A549 (cell line): ENCODE measurements around the gene MLX. TPM values are rescaled to one million over a fixed set of nuclear protein-coding genes. Genes with fewer than 3 reads are reported as not detected.

ENCODE experiments used
- ATAC-seq, 2 experiments: fragments of 200-7000 bp in 1 of 2; fragments of >200 bp in 1 of 2; cut with Nextera tagmentation in 1 of 2; cut with Tn5 transposase in 1 of 2; 3 replicates each; pipeline versions ENCODE4 v1.8.0 to v1.9.1; 2018 to 2020; ENCODE audit warnings: mild to moderate bottlenecking in 1 of 2, moderate library complexity in 1 of 2
- CTCF ChIA-PET: fragments of 300-600 bp; sonication (Branson Sonifier 250); formaldehyde crosslinking; extraction: SDS; loops from one replicate; lab custom pipeline; 2021; ENCODE audit warnings: antibody characterized with exemption, inconsistent platforms; lab: Yijun Ruan, JAX
- POLR2A ChIA-PET: fragments of 350-600 bp; formaldehyde crosslinking; extraction: SDS; loops from one replicate; lab custom pipeline; 2021; ENCODE audit warnings: antibody characterized with exemption, inconsistent platforms; lab: Yijun Ruan, JAX
- DNase-seq, 2 experiments: peaks; one replicate each; pipeline versions ENCODE4 v3.0.0 to v3.0.0-alpha.2; 2011 to 2016; ENCODE audit warnings: low read depth in 1 of 2, low spot score in 1 of 2
- FAIRE-seq: peaks from 2 replicates; lab custom pipeline; 2011; peaks lifted over from hg19 to GRCh38; lab: Jason Lieb, UNC
- H3K27ac ChIP-seq, 2 experiments: fragments of >200 bp; sonication (Bioruptor Twin); formaldehyde crosslinking; 3 replicates each; pipeline ENCODE4 v1.5.1; 2016 to 2017
- H3K4me1 ChIP-seq: fragments of >200 bp; sonication (Bioruptor Twin); formaldehyde crosslinking; 3 replicates; pipeline ENCODE4 v1.6.1; 2016
- H3K4me2 ChIP-seq: fragments of >200 bp; sonication (Bioruptor Twin); formaldehyde crosslinking; 3 replicates; pipeline ENCODE4 v1.6.1; 2016
- H3K4me3 ChIP-seq: fragments of >200 bp; sonication (Bioruptor Twin); formaldehyde crosslinking; 3 replicates; pipeline ENCODE4 v1.5.1; 2016
- H3K9me3 ChIP-seq: fragments of >200 bp; sonication (Bioruptor Twin); formaldehyde crosslinking; 3 replicates; pipeline ENCODE4 v1.6.1; 2016
- CBX2 ChIP-seq: fragments of 200-600 bp; sonication (generic); IDR thresholded peaks from 2 replicates; pipeline ENCODE4 v1.6.1; 2016; ENCODE audit warnings: low read depth, mild to moderate bottlenecking, borderline replicate concordance
- CBX8 ChIP-seq: fragments of 200-600 bp; sonication (generic); IDR thresholded peaks from 2 replicates; pipeline ENCODE4 v1.6.1; 2016
- CEBPB ChIP-seq, 2 experiments: fragments of >200 bp in 1 of 2; sonication (Bioruptor Twin) in 1 of 2; formaldehyde crosslinking in 1 of 2; IDR thresholded peaks; 2 replicates each; pipeline ENCODE4 v1.6.1; 2012 to 2016
- CHD2 ChIP-seq: fragments of 150-350 bp; IDR thresholded peaks from 2 replicates; pipeline ENCODE4 v1.6.1; 2014; ENCODE audit warnings: low read length; ENCODE audit not compliant: partially characterized antibody
- CHD4 ChIP-seq: fragments of 200-600 bp; sonication (generic); IDR thresholded peaks from 2 replicates; pipeline ENCODE4 v1.6.1; 2016; ENCODE audit warnings: antibody characterized with exemption, mild to moderate bottlenecking, borderline replicate concordance
- CTCF ChIP-seq: fragments of >200 bp; sonication (Bioruptor Twin); formaldehyde crosslinking; IDR thresholded peaks from 3 replicates; pipeline ENCODE4 v1.5.1; 2016
- ELK1 ChIP-seq: fragments of 150-350 bp; IDR thresholded peaks from 2 replicates; pipeline ENCODE4 v1.6.1; 2014; ENCODE audit warnings: low read depth, mild to moderate bottlenecking, low read length
- GATA3 ChIP-seq: IDR thresholded peaks from 2 replicates; pipeline ENCODE4 v1.6.1; 2012; ENCODE audit warnings: borderline replicate concordance
- HDAC2 ChIP-seq: fragments of 200-600 bp; sonication (generic); IDR thresholded peaks from 2 replicates; pipeline ENCODE4 v1.6.1; 2016
- HES2 ChIP-seq: fragments of >200 bp; sonication (Bioruptor Twin); formaldehyde crosslinking; IDR thresholded peaks from 2 replicates; pipeline ENCODE4 v1.6.1; 2016
- HEYL ChIP-seq: fragments of 250-450 bp; sonication (Bioruptor Pico); IDR thresholded peaks from 2 replicates; pipeline ENCODE4 v1.8.0; 2021; ENCODE audit warnings: mild to moderate bottlenecking, moderate library complexity
- HOXB13 ChIP-seq: fragments of 250-450 bp; sonication (Bioruptor Pico); IDR thresholded peaks from 2 replicates; pipeline ENCODE4 v1.5.0; 2020; ENCODE audit warnings: low read depth, mild to moderate bottlenecking, moderate library complexity
- JUN ChIP-seq, 2 experiments: fragments of >200 bp; sonication (Bioruptor Twin); formaldehyde crosslinking; IDR thresholded peaks; 2 replicates in 1 of 2; 3 replicates in 1 of 2; pipeline ENCODE4 v1.6.1; 2016 to 2017
- JUNB ChIP-seq: fragments of >200 bp; sonication (Bioruptor Twin); formaldehyde crosslinking; IDR thresholded peaks from 2 replicates; pipeline ENCODE4 v1.6.1; 2016
- KDM1A ChIP-seq: fragments of 200-600 bp; sonication (generic); IDR thresholded peaks from 2 replicates; pipeline ENCODE4 v1.6.1; 2016; ENCODE audit warnings: low read depth, mild to moderate bottlenecking
- KDM5A ChIP-seq: fragments of 200-600 bp; sonication (generic); IDR thresholded peaks from 2 replicates; pipeline ENCODE4 v1.6.1; 2016; ENCODE audit warnings: antibody characterized with exemption, mild to moderate bottlenecking
- MAX ChIP-seq: IDR thresholded peaks from 2 replicates; pipeline ENCODE4 v1.6.1; 2012
- NFE2L2 ChIP-seq: fragments of 150-350 bp; conservative IDR thresholded peaks from 2 replicates; pipeline ENCODE4 v1.6.1; 2014; ENCODE audit warnings: low read length
- NR3C1 ChIP-seq: fragments of >200 bp; sonication (Bioruptor Twin); formaldehyde crosslinking; IDR thresholded peaks from 3 replicates; pipeline ENCODE4 v1.6.1; 2017
- PHF8 ChIP-seq: fragments of 200-600 bp; sonication (generic); IDR thresholded peaks from 2 replicates; pipeline ENCODE4 v1.6.1; 2016; ENCODE audit warnings: low read depth, mild to moderate bottlenecking, antibody characterized with exemption, moderate library complexity, borderline replicate concordance
- POLR2A ChIP-seq: IDR thresholded peaks from 2 replicates; pipeline ENCODE4 v1.6.1; 2012; ENCODE audit warnings: mild to moderate bottlenecking, low read length
- POLR2AphosphoS2 ChIP-seq: conservative IDR thresholded peaks from 2 replicates; pipeline ENCODE4 v1.6.1; 2012; ENCODE audit warnings: low read length, improper control_type of control experiment, inconsistent platforms
- RAD21 ChIP-seq, 2 experiments: fragments of >200 bp in 1 of 2; sonication (Bioruptor Twin) in 1 of 2; formaldehyde crosslinking in 1 of 2; IDR thresholded peaks in 1 of 2; conservative IDR thresholded peaks in 1 of 2; 2 replicates in 1 of 2; 3 replicates in 1 of 2; pipeline ENCODE4 v1.6.1; 2012 to 2018; ENCODE audit warnings: inconsistent platforms in 1 of 2
- RARB ChIP-seq: fragments of 250-450 bp; sonication (Bioruptor Pico); IDR thresholded peaks from 2 replicates; pipeline ENCODE4 v1.8.0; 2021; ENCODE audit warnings: mild to moderate bottlenecking, moderate library complexity
- RCOR1 ChIP-seq: fragments of 150-350 bp; IDR thresholded peaks from 2 replicates; pipeline ENCODE4 v1.6.1; 2014; ENCODE audit warnings: antibody characterized with exemption, low read length, low read depth
- RFX5 ChIP-seq: fragments of 450-650 bp; IDR thresholded peaks from 2 replicates; pipeline ENCODE4 v1.7.1; 2014; ENCODE audit warnings: antibody characterized with exemption, mild to moderate bottlenecking, moderate library complexity
- RNF2 ChIP-seq: fragments of 200-600 bp; sonication (generic); IDR thresholded peaks from 2 replicates; pipeline ENCODE4 v1.6.1; 2016; ENCODE audit warnings: low read depth, mild to moderate bottlenecking, antibody characterized with exemption, moderate library complexity, borderline replicate concordance
- SMC3 ChIP-seq: fragments of >200 bp; sonication (Bioruptor Twin); formaldehyde crosslinking; IDR thresholded peaks from 3 replicates; pipeline ENCODE4 v1.6.1; 2018; ENCODE audit warnings: inconsistent platforms
- TFCP2L1 ChIP-seq: fragments of 250-450 bp; sonication (Bioruptor Pico); IDR thresholded peaks from 2 replicates; pipeline ENCODE4 v1.5.0; 2021; ENCODE audit warnings: mild to moderate bottlenecking
- WGBS: methylation state at CpG from one replicate; pipeline ENCODE4 v1.1.6; 2017; ENCODE audit errors: missing lambda C conversion rate; 5-methylcytosine and 5-hydroxymethylcytosine counted together
- polyA plus RNA-seq, 4 experiments: library from polyadenylated mRNA; depleted of rRNA in 3 of 4; stranded (reverse); fragments of >200 nt; fragmentation: RNase III in 1 of 4; extraction: RNeasy Plus Mini Kit Qiagen cat#74134 plus additional on column Dnase treatment in 1 of 4; gene quantifications; 2 replicates in 3 of 4; 3 replicates in 1 of 4; pipeline ENCODE4 v1.2.3, GENCODE V29; 2011 to 2017
- TF ChIP-seq, protein P1 (sequence below): IDR thresholded peaks from 2 replicates; pipeline ENCODE4 v1.6.1; 2012; ENCODE audit warnings: low read depth, borderline replicate concordance
- TF ChIP-seq, protein P2 (sequence below): fragments of >200 bp; sonication (Bioruptor Twin); formaldehyde crosslinking; IDR thresholded peaks from 3 replicates; pipeline ENCODE4 v1.6.1; 2016
- TF ChIP-seq, protein P3 (sequence below): fragments of 200-600 bp; sonication (generic); IDR thresholded peaks from 2 replicates; pipeline ENCODE4 v1.6.1; 2016; ENCODE audit warnings: antibody characterized with exemption, mild to moderate bottlenecking, moderate library complexity

The MLX gene
- polyA plus RNA-seq, 2 of the 4 experiments (the other 2 are of a cell fraction): 46.3 to 48.0 TPM

DNA sequence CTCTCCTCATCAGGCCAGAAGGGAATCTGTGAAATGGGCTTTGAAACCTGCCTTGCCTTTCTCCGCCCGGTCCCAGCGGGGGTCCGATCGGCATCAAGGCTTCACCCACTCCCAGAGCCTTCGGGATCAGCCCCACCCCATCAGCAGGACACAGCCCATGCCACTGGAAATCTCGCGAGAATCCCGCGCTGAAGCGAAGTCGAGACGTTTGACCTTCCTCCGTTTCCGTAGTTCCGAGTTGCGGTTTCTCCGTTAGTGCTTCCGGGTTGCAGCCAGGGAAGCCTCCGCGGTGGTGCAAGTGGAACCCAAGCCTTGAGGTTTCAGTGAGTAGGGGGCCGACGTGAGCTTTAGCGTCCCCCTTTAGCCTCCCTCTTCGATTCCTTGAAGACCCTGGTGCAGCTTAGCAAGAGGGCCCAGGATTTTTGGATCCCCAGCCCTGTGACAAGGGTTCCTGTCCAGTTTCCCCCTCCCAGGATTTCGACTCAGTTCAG is 5.0 kb upstream of the MLX start, which contains the start of gene COASY:
Gene COASY (plus strand): TSS at position 252 of the 491 bp plus-strand sequence. CDS start 475 bp downstream, outside the sequence.
- WGBS: 0% methylated on average over 26 of the region's 26 CpGs
- peak; percentile 92 for FAIRE-seq

More for the DNA sequence above, 5.0 kb upstream of the MLX start, which contains the start of gene COASY:
- peak within 1 kb of the TSS; percentile 91 to 97 for H3K27ac ChIP-seq
- peak within 1 kb of the TSS; percentile 86 for H3K4me2 ChIP-seq
- H3K9me3 ChIP-seq: no peaks in the 10 kb centered on the region
- DNase-seq (peak; percentile 99 to 100), ATAC-seq (peak; percentile 65 to 85)
- H3K4me3 ChIP-seq: peak within 1 kb of the TSS; percentile 91
- peaks cover 27% of the 10 kb centered on the region for H3K4me1 ChIP-seq
- TF ChIP-seq, protein P1, sequence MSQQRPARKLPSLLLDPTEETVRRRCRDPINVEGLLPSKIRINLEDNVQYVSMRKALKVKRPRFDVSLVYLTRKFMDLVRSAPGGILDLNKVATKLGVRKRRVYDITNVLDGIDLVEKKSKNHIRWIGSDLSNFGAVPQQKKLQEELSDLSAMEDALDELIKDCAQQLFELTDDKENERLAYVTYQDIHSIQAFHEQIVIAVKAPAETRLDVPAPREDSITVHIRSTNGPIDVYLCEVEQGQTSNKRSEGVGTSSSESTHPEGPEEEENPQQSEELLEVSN: 0 out of 2 replicates have a peak, but pooled peaks have one; percentile 71
- peak in 1 of 2 experiments; percentile 58; a peak in 1 of 4 replicates for TF ChIP-seq CEBPB (IDR thresholded peaks at IDR 0.05)
- no peak for TF ChIP-seq SMC3
- TF ChIP-seq RAD21 (conservative IDR thresholded peaks at IDR 0.05 in 1 of 2, IDR thresholded peaks at IDR 0.05 in 1 of 2): no peak
- TF ChIP-seq RCOR1: no peak
- TF ChIP-seq NFE2L2: no peak
- TF ChIP-seq CHD2: peak; percentile 100
- TF ChIP-seq CHD4: 0 out of 2 replicates have a peak, but pooled peaks have one; percentile 75
- TF ChIP-seq CBX2: no peak
- TF ChIP-seq RARB (CRISPR knock-in tag): no peak
- TF ChIP-seq ELK1: no peak
- TF ChIP-seq HES2: no peak
- TF ChIP-seq HOXB13 (CRISPR knock-in tag): no peak
- TF ChIP-seq CBX8: no peak
- TF ChIP-seq POLR2AphosphoS2: no peak
- TF ChIP-seq RFX5: 0 out of 2 replicates have a peak, but pooled peaks have one; percentile 16
- TF ChIP-seq PHF8: no peak
- TF ChIP-seq NR3C1: no peak
- no peak for TF ChIP-seq HDAC2
- peak; percentile 12; the same call in 1 of the 2 replicates for TF ChIP-seq JUNB
- TF ChIP-seq RNF2: no peak
- TF ChIP-seq GATA3: peak; percentile 86
- TF ChIP-seq JUN (IDR thresholded peaks at IDR 0.05): peak; percentile 79 to 92
- TF ChIP-seq CTCF: no peak
- peak; percentile 54 for TF ChIP-seq POLR2A
- peak; percentile 73; the same call in 1 of the 2 replicates for TF ChIP-seq KDM5A
- no peak for TF ChIP-seq TFCP2L1
- TF ChIP-seq, protein P2, sequence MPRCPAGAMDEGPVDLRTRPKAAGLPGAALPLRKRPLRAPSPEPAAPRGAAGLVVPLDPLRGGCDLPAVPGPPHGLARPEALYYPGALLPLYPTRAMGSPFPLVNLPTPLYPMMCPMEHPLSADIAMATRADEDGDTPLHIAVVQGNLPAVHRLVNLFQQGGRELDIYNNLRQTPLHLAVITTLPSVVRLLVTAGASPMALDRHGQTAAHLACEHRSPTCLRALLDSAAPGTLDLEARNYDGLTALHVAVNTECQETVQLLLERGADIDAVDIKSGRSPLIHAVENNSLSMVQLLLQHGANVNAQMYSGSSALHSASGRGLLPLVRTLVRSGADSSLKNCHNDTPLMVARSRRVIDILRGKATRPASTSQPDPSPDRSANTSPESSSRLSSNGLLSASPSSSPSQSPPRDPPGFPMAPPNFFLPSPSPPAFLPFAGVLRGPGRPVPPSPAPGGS: peak; percentile 64; the same call in 1 of the 3 replicates
- TF ChIP-seq, protein P3, sequence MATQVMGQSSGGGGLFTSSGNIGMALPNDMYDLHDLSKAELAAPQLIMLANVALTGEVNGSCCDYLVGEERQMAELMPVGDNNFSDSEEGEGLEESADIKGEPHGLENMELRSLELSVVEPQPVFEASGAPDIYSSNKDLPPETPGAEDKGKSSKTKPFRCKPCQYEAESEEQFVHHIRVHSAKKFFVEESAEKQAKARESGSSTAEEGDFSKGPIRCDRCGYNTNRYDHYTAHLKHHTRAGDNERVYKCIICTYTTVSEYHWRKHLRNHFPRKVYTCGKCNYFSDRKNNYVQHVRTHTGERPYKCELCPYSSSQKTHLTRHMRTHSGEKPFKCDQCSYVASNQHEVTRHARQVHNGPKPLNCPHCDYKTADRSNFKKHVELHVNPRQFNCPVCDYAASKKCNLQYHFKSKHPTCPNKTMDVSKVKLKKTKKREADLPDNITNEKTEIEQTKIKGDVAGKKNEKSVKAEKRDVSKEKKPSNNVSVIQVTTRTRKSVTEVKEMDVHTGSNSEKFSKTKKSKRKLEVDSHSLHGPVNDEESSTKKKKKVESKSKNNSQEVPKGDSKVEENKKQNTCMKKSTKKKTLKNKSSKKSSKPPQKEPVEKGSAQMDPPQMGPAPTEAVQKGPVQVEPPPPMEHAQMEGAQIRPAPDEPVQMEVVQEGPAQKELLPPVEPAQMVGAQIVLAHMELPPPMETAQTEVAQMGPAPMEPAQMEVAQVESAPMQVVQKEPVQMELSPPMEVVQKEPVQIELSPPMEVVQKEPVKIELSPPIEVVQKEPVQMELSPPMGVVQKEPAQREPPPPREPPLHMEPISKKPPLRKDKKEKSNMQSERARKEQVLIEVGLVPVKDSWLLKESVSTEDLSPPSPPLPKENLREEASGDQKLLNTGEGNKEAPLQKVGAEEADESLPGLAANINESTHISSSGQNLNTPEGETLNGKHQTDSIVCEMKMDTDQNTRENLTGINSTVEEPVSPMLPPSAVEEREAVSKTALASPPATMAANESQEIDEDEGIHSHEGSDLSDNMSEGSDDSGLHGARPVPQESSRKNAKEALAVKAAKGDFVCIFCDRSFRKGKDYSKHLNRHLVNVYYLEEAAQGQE: peak; percentile 99
- TF ChIP-seq MAX: peak; percentile 94
- TF ChIP-seq HEYL (CRISPR knock-in tag): no peak
- peak; percentile 29; the same call in 1 of the 2 replicates for TF ChIP-seq KDM1A
- TF ChIP-seq, all 56 proteins: peak for 14
- ChIA-PET POLR2A (interaction anchor here (1.3 kb wide), 1 partner anchor 14 kb away, joined by 3 read pairs; no protein-coding TSS in a partner anchor), CTCF (interaction anchor here (9.3 kb wide), 1 partner anchor 17 kb away, joined by 120 read pairs; the partner anchor contains the start of gene PSMC3IP)
